Activated naive CD4-positive, alpha-beta T cell treated with anti-CD3 and anti-CD28 coated beads, Interleukin-2, amount 50 U/mL, for 16 hours (primary cell): ENCODE measurements around the gene ADGRA1.
"Not testable (repeated sequence)": the region's sequence is repeated elsewhere in the genome, so short reads cannot be mapped to it uniquely, and the experiment has no call there.

Source experiments
- DNase-seq: peaks from one replicate; pipeline ENCODE4 v3.0.0-alpha.2; 2020

Gene ADGRA1, protein sequence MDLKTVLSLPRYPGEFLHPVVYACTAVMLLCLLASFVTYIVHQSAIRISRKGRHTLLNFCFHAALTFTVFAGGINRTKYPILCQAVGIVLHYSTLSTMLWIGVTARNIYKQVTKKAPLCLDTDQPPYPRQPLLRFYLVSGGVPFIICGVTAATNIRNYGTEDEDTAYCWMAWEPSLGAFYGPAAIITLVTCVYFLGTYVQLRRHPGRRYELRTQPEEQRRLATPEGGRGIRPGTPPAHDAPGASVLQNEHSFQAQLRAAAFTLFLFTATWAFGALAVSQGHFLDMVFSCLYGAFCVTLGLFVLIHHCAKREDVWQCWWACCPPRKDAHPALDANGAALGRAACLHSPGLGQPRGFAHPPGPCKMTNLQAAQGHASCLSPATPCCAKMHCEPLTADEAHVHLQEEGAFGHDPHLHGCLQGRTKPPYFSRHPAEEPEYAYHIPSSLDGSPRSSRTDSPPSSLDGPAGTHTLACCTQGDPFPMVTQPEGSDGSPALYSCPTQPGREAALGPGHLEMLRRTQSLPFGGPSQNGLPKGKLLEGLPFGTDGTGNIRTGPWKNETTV

DNA sequence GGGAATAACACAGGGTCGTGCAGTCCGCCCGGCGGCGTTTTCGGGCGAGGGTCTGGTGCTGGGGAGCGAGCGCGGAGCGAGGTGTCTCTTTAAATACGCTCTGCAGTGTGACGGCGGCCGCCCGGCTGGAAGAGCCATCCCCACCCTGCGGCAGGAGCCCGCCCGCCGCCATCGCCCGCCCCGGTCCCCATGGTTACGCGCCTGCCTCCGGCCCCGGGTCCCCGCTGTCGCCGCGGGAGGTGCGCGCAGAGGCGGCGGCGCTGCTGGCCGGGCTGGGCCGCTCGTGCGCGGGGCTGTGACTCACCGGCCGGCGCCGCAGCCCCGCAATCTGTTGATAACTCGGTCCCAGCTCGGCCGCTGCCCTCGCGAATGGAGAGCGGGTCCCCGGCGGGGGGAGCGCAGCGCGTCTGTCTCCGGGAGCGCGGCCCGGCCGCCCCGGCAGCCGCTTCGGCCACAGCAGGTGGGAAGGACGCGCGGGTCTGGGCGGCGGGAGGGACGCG, at the start of gene ADGRA1:
Gene ADGRA1 (plus strand): TSS at position 246 of the 500 bp plus-strand sequence. CDS start 986 bp downstream, outside the sequence.
- no peak for DNase-seq

- DNase-seq: no peak
Observed at GRCh38 chr10:133038036-133038823, 49.5 kb upstream of the ADGRA1 start.

DNA sequence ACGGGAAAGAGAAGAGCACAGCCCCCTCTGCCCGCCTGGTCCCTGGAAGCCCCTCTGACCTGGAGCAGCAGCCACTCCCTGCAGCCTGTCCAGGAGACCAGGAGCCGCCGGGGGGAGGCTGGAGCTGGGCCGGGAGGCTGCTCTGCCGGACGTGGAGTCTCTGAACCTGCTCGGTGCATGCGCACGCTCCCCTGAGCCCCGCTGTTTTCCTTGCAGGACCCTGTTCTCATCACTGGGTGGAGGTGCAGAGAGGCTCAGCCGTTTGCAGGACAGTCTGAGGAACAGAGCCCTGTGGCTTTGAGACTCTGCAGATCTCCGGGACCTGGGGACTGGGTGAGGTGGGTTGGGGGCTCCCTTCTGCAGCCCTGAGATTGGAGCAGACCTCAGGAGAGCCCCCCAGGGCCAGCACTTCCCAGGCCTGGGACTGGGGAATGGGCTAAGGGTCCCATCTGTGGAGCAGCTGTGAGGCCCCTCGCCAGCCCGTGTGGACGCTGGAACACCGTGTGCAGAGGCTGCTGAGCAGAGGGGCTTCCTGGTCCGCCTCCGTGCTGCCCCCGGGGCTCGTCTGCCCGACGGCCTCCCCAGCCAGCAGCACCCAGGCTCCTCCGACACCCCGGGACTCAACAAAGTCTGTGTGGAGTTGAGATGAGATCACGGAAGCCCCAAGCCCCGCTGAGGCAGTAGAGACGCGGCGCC, 48.5 kb upstream of the ADGRA1 start:
- no peak for DNase-seq

DNA sequence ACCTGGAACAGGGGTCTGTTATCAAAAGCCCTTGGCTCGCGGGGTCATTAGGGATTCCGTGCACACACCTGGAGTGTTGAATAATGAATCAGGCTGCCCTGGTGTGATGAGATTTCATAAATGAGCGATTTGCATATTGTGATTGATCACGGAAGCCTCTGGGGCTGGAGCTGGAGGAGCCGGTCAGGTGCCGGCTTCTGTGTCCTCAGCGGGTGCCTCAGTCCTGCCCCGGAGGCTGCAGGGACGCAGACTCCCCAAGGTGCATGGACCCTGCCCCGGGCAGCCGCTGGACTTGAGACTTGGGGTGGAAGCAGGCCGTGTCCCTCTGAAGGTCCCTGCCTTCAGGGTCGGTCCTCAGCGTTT, 47.9 kb upstream of the ADGRA1 start:
- no peak for DNase-seq

DNA sequence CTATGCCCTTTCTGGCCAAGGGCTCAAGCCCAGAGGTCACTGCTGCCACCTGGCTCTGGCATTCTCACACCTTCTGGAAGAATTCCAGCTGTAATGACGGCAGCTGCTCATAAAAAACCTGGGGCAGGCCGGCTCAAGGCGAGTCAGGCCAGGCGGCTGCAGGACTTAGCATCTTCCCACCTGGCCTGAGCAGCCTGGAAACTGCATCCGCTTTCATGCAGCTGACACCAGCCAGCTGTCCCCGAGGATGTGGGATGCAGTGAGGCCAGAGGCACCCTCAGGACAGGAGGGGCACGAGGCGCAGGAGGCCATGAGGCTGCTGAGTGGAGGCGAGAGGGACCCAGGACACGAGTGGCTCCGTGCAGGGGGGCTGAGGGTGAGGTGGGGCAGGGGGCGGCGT, 47.5 kb upstream of the ADGRA1 start:
- no peak for DNase-seq

DNA sequence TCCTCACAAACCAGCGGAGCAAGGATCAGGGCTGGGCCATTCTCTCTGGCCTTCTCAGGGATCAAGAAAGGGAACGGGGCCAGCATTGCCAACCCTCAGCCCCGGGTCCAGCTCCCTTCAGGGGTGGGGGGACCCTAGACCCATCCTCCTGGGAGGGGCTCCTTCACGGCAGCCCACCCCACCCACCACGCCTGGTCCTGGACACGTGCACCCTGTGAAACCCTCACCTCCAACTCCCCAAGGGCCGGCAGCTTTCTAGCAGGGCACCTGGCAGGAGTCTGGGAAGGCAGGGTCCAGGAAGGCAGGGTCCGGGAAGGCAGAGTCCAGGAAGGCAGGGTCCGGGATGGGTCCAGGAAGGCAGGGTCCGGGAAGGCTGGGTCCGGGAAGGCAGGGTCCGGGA, 46.6 kb upstream of the ADGRA1 start:
- DNase-seq: no peak

GRCh38 chr10:133042061-133042460, 45.7 kb upstream of the ADGRA1 start:
- no peak for DNase-seq

DNA sequence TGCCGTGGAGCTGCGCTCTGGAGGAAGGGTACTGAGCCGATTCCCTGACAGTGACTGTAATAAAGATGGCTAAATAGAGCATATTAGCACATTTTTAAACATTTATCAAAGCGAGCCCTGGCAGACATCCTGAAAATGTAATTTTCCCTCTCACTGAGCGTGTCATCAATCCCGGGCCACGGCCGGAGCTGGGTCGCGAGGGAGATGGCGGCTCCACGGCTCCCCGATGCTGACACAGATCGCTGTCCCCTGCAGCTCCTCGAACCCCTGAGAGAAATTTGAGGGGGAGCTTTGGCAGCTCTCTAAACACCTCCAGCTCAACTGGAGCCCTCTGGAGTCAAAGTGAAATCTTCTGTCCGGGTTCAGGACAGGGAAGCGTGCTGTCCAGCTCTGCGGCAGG, 44.9 kb upstream of the ADGRA1 start:
- DNase-seq: no peak

- no peak for DNase-seq
Observed at GRCh38 chr10:133043541-133044225, 44.0 kb upstream of the ADGRA1 start.

- no peak for DNase-seq
Observed at GRCh38 chr10:133044401-133044811, 43.3 kb upstream of the ADGRA1 start.

- no peak for DNase-seq
Observed at GRCh38 chr10:133045556-133046389, 42.0 kb upstream of the ADGRA1 start.

- no peak for DNase-seq
Observed at GRCh38 chr10:133046390-133046765, 41.3 kb upstream of the ADGRA1 start.

GRCh38 chr10:133047526-133048123, 40.1 kb upstream of the ADGRA1 start:
- DNase-seq: no peak

DNA sequence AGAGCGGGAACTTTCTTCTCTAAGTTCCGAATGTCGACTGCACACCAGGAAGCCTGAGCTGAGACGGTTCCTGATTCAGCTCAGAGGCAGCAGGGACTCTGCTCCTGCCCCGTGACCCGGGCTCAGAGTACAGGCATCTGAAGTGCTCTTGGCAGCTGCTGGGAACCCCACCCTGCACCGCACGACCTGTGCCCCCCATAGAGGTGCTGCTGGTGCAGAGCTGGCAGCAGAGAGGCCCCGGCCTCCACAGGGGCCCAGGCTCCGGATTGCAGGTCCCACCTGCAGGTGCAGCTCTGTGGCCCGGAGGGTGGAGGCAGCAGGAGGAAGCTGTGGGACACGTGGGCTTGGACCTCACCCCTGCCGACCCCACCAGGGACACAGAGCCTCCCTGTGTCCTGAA, 39.5 kb upstream of the ADGRA1 start:
- no peak for DNase-seq

GRCh38 chr10:133048926-133049325, 38.8 kb upstream of the ADGRA1 start:
- DNase-seq: no peak

- DNase-seq: no peak
Observed at GRCh38 chr10:133049639-133050038, 38.1 kb upstream of the ADGRA1 start.

DNA sequence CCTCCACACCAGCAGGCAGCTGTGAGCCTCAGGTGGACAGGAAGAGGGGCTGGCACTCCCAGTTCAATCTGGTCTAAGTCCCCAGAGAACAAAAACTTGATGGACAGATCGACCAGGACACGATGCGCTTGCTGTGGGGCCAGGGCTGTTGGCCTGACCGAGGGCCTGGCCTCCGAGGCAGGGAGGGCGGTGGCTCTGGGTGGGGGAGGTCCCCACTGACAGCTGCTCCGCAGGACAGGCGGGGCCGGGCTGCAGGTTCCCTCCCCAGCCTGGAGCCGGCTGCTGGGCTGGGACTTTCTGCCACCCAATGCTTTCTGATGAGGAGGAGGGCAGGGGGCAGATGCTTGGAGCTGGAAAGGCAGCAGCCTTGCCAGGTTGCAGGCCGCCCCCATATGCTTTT, 37.4 kb upstream of the ADGRA1 start:
- no peak for DNase-seq

GRCh38 chr10:133052076-133052475, 35.6 kb upstream of the ADGRA1 start:
- no peak for DNase-seq

GRCh38 chr10:133053527-133054133, 34.1 kb upstream of the ADGRA1 start:
- not testable (repeated sequence) for DNase-seq

DNA sequence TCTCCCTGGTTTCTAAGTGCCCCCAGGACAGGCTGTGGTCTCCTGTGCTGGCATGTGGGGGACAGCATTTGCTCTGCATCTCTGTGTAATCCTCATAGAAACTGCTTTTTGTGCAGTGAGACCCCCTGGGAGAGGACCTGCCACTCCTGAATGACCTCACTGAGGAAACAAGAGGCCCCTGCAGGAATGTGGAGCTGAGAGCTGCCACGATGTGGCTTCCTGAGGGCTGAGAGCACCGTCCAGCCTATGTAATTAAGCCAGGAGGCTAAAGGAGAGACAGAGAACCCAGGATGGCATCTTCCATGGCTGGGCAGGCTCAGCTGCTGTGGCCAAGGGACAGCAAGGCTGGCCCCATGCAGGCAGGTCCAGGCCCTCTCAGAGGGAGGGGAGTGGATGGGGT, 32.3 kb upstream of the ADGRA1 start:
- DNase-seq: no peak

DNA sequence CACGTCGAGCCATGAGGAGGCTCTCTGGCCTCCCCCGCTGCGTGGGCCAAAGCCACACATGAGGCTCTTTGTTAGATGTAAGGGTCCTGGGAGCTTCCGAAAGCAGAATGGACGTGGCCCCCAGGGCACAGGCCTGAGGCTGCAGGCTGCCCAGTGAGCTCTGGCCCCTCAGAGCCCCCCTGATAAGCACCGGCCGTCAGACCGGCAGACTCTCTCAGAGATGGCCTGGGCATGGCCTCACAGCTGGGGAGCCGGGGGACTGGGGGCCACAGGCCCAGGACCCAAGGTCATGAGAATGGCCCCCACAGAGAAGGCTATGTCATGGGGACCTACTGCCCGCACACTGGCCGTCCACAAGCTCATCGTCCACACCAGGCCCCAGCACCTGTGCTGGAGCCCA, 31.7 kb upstream of the ADGRA1 start:
- no peak for DNase-seq
